GM12872 (cell line): Measurements from ENCODE around the gene GDPD2.

Source experiments
- CTCF ChIP-seq: IDR thresholded peaks from 3 replicates; pipeline ENCODE4 v1.5.1; 2011; ENCODE audit warnings: low read depth, mild to moderate bottlenecking, low read length, moderate library complexity; ENCODE audit not compliant: insufficient read depth

Gene GDPD2

GRCh38 chrX:70479247-70479921, 56.3 kb downstream of the GDPD2 start:
- no peak for TF ChIP-seq CTCF

DNA sequence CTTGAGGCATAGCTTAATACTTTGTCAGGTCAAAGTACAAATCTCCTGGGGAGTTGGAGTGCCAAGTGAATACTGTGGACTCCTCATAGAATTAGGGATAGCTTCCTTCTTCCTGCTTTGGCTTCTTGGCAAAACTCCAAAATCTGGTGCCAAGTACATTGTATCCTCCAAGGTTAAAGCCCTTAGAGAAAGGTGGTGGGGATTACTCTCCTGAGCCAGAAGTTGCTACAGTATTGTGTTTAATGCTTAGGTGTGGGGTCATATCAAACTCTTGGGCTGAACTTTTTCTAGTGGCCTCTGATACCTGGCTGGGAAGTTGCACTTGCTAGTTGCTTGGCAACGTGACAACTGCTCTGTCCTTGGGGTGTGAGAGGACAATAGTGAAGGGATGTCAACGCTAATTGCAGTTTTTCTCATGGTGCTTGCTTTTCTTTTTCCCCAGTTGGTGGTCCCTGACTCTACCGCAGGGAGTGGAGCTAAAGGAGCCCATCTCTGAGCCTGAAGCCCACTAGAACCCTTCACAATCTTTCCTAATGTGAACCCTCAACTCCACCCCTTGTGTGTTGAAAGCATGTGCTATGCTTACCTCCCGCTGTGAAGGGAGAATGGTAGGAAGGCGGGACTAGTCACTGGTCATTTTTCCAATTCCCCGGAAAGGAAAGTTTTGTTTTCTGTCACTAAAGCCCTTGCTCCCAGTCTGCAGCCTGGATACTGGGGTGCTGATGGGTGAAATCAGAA, 57.0 kb downstream of the GDPD2 start:
- no peak for TF ChIP-seq CTCF

DNA sequence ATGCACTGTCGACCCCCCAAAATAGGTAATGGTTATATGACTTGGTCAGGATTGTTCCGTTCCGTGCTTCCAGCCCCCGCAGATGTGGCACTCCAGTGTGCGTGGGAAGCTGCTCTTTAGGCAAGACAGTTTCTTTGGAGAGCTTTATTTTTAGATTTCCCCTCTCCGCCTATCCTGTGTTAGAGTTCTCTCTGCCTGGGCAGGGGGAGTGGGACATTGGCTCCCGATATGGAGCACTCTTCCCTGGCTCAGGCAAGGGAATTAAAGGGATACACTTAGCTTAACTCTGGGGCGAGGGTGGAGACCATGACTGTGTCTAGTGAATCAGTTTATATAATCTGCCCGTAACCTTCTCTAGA, 57.5 kb downstream of the GDPD2 start:
- no peak for TF ChIP-seq CTCF

DNA sequence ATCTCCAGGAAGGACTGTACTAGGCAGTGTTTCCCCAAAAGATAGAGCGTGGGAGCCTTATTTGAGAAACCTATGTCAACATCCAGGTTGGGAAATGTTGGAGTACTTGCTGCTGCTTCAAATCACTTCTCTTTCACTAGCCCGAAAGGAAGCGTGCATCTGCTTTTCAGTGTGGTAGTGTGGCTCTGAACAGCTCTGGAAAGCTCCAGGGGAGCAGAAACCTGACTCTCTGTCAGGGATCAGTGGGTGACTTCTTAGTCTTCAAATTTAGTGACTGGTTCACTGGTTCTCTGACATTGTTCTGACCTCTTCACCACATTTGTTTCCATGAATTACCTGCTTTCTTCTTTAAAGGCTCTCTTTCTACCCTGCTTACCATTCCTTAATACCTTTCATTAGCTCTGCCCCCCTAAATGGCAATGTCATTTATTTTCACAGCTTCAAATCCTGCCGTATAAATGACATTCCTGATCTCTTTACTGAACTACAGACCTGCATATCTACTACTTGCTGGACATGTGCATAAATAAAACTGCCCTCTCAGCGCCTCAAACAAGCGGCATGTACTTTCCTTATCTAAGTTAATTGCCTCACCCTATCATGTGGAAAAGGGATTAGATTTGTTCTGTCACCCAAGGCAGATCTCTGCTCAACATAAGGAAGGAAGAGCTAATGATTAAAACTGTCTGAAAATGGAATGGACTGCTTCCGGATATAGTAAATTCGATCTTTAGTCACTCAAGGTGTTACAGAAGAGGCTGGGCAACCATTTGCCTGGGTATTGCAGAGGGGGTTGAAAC, 58.6 kb downstream of the GDPD2 start:
- TF ChIP-seq CTCF = no peak

GRCh38 chrX:70482300-70482699, 59.2 kb downstream of the GDPD2 start:
- TF ChIP-seq CTCF = no peak
